PC-3 (cell line): ENCODE data around the gene SLC46A1. TPM values are rescaled to one million over a fixed set of nuclear protein-coding genes. Genes with fewer than 3 reads are reported as not detected.

Source experiments
- ATAC-seq: fragments of 200-7000 bp; cut with Tn5 transposase; 2 replicates; pipeline ENCODE4 v1.9.1; 2020; ENCODE audit warnings: mild to moderate bottlenecking, moderate library complexity
- BruUV-seq: library from RNA; stranded (reverse); fragments of 400-500 nt; replicated peaks from 2 replicates; lab custom pipeline; 2021; lab: Mats Ljungman, UMichigan
- CTCF ChIA-PET: fragments of 300-600 bp; sonication (Branson Sonifier 250); formaldehyde crosslinking; loops from one replicate; lab custom pipeline; 2022; ENCODE audit warnings: antibody characterized with exemption; lab: Charles Lee
- POLR2A ChIA-PET: fragments of 300-600 bp; sonication (Branson Sonifier 250); formaldehyde crosslinking; loops from one replicate; lab custom pipeline; 2022; ENCODE audit warnings: antibody characterized with exemption; ENCODE audit not compliant: unreplicated experiment; lab: Charles Lee
- DNase-seq: peaks from one replicate; pipeline ENCODE4 v3.0.0-alpha.2; 2015
- H2AFZ ChIP-seq: fragments of 300-600 bp; sonication (generic); 2 replicates; pipeline ENCODE4 v1.6.0; 2016; ENCODE audit warnings: antibody characterized with exemption, low read length
- H3F3A ChIP-seq: fragments of 300-600 bp; sonication (generic); one replicate; pipeline ENCODE4 v1.6.0; 2017; ENCODE audit warnings: antibody characterized with exemption, low read length, control low read depth, mild to moderate bottlenecking; ENCODE audit not compliant: unreplicated experiment
- H3K27ac ChIP-seq: fragments of 300-600 bp; sonication (generic); 2 replicates; pipeline ENCODE4 v1.5.1; 2016; ENCODE audit warnings: mild to moderate bottlenecking, low read length
- H3K27me3 ChIP-seq: fragments of 300-600 bp; sonication (generic); 2 replicates; pipeline ENCODE4 v1.6.1; 2016; ENCODE audit warnings: low read length, mixed read lengths
- H3K36me3 ChIP-seq: fragments of 300-600 bp; sonication (generic); 2 replicates; pipeline ENCODE4 v1.6.1; 2016; ENCODE audit warnings: low read depth, mixed run types, low read length, mixed read lengths
- H3K4me1 ChIP-seq: fragments of 300-600 bp; sonication (generic); 2 replicates; pipeline ENCODE4 v1.5.1; 2016; ENCODE audit warnings: low read length; ENCODE audit not compliant: insufficient read depth
- H3K4me2 ChIP-seq: fragments of 300-600 bp; sonication (generic); 2 replicates; pipeline ENCODE4 v1.6.0; 2016; ENCODE audit warnings: low read length
- H3K4me3 ChIP-seq: fragments of 300-600 bp; sonication (generic); 2 replicates; pipeline ENCODE4 v1.5.1; 2016; ENCODE audit warnings: mild to moderate bottlenecking, low read length, mixed read lengths
- H3K79me2 ChIP-seq: fragments of 300-600 bp; sonication (generic); 2 replicates; pipeline ENCODE4 v1.6.1; 2017; ENCODE audit warnings: low read length, mixed read lengths
- H3K9ac ChIP-seq: fragments of 300-600 bp; sonication (generic); 2 replicates; pipeline ENCODE4 v1.6.0; 2016; ENCODE audit warnings: mild to moderate bottlenecking, low read length
- H3K9me2 ChIP-seq: fragments of 300-600 bp; sonication (generic); replicated peaks from 2 replicates; pipeline ENCODE4 v1.6.1; 2016; ENCODE audit warnings: mixed run types, low read length, mixed read lengths
- H3K9me3 ChIP-seq: fragments of 300-600 bp; sonication (generic); 2 replicates; pipeline ENCODE4 v1.6.1; 2016; ENCODE audit warnings: low read length, mixed read lengths
- H4K20me1 ChIP-seq: fragments of 300-600 bp; sonication (generic); 2 replicates; pipeline ENCODE4 v1.6.1; 2016; ENCODE audit warnings: low read length, mixed read lengths
- CTCF ChIP-seq: fragments of 300-600 bp; sonication (generic); conservative IDR thresholded peaks from 2 replicates; pipeline ENCODE4 v1.5.1; 2017; ENCODE audit warnings: antibody characterized with exemption, low read depth, mild to moderate bottlenecking, low read length
- EZH2 ChIP-seq: fragments of 300-600 bp; sonication (generic); IDR thresholded peaks from one replicate; pipeline ENCODE4 v1.6.1; 2017; ENCODE audit warnings: antibody characterized with exemption, mild to moderate bottlenecking, low read length; ENCODE audit not compliant: unreplicated experiment
- EZH2phosphoT487 ChIP-seq: fragments of 300-600 bp; sonication (generic); IDR thresholded peaks from 2 replicates; pipeline ENCODE4 v1.6.1; 2018; ENCODE audit warnings: mild to moderate bottlenecking, antibody characterized with exemption, low read length, borderline replicate concordance
- intact Hi-C: fragments of 100-400 bp; cut with micrococcal nuclease; formaldehyde crosslinking; loops from 2 replicates; pipeline ENCODE4 v1.9.0; 2023
- total RNA-seq: library from RNA; depleted of rRNA; stranded (reverse); fragments of >200 nt; gene quantifications from 2 replicates; pipeline ENCODE4 v1.2.3, GENCODE V29; 2014

The SLC46A1 gene
- total RNA-seq, 1 experiment from 2014 or later = 10.4 TPM

DNA sequence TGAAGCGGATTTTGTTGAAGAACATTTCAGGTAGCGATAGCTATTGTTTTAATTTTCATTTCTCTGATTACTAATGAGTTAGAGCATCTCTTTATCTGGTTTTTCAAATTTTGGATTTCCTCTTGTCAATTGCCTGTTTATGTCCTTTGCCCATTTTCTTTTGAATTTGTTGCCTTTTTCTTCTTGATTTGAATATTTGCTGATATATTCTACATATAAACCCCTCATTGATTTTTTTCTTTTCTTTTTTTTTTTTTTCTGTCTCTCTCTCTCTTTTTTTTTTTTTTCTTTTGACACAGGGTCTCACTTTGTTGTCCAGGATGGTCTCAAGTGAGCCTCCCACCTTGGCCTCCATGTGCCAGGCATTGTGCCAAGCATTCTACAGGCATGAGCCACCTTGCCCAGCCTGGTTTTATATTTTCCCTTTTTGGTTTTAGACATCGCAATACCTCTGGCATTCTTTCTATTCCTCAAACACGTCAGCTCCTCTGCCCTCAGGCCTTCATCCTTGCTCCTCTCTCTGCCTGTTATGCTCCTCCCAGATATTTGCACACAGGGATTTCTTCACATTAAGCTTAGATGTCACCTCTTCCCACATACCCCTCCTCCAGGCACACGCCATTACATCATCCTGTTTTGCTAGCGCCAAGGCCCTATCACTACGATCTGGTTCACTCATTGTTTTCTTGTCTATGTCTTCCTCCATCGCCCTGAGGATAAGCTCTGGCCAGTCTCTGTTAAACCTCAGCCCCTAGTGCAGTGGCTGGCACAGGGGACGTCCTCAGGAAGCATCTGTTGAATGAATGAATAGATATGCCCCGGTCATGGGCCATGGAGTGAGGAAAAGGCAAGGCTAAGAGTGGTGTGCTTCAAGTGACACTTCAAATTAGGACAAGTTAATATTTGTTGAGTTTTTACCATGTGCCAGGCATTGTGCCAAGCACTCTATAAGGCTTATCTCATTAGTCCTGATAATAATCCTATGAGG lies 25.9 kb downstream of the SLC46A1 start:
- H3K27ac ChIP-seq = no peak overlapping the region
- intact Hi-C loops = no loop called here
- peak; percentile 88 for DNase-seq

DNA sequence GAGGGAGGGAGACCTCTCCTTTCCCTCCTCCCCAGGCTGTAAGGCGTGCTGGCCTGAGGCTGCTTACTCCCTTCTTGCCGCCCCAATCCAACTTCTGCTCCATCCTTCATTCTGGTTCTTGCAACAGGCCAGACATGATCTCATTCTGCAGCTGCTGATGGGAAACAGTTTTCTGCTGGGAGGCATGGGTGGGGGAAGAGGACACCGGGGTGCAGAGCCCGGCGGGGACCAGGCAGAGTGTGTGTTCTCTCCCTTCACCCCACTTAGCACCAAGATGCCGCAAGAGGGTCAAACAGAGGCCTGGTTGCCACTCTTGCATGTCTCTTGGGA lies 33.1 kb downstream of the SLC46A1 start:
- ChIA-PET POLR2A (no interaction called here), CTCF (no interaction called here)
- Histone ChIP-seq H3K9me3 (no peaks in the 10 kb centered on the region), H3K4me3 (no peak overlapping the region), H2AFZ (no peak overlapping the region), H3K9me2 (no peaks in the 10 kb centered on the region), H3K36me3 (no peaks in the 10 kb centered on the region), H3K4me1 (no peaks in the 10 kb centered on the region), H3K27me3 (no peaks in the 10 kb centered on the region), H3K4me2 (no peak overlapping the region), H3K27ac (no peak overlapping the region), H4K20me1 (no peaks in the 10 kb centered on the region), H3F3A (no peaks in the 10 kb centered on the region), H3K9ac (no peak overlapping the region), H3K79me2 (no peaks in the 10 kb centered on the region)
- TF ChIP-seq EZH2phosphoT487 (no peak), CTCF (no peak), EZH2 (no peak)
- no peak for ATAC-seq
- intact Hi-C loops = no loop called here
- no TSS peak for BruUV-seq
- DNase-seq = no peak

More for the DNA sequence above, 25.9 kb downstream of the SLC46A1 start:
- CTCF ChIA-PET = no interaction called here
- TF ChIP-seq EZH2 (no peak), CTCF (no peak), EZH2phosphoT487 (no peak)
- Histone ChIP-seq H2AFZ (no peak overlapping the region), H3K4me3 (no peak overlapping the region), H3K9me2 (no peaks in the 10 kb centered on the region), H3K9ac (no peak overlapping the region), H4K20me1 (no peaks in the 10 kb centered on the region), H3F3A (no peaks in the 10 kb centered on the region), H3K79me2 (no peaks in the 10 kb centered on the region), H3K27me3 (no peaks in the 10 kb centered on the region), H3K4me2 (peak overlapping the region; percentile 51), H3K36me3 (no peaks in the 10 kb centered on the region), H3K4me1 (peaks cover 18% of the 10 kb centered on the region), H3K9me3 (no peaks in the 10 kb centered on the region)
- no TSS peak for BruUV-seq
- POLR2A ChIA-PET = no interaction called here
- ATAC-seq = peak; percentile 8; the same call in 1 of the 2 replicates
